ENCODE data around the gene CHCHD3. TPM values are rescaled to one million over a fixed set of nuclear protein-coding genes. Genes with fewer than 3 reads are reported as not detected.
A peak's percentile ranks its signal among the peaks of the same experiment; 100 is the strongest.

Gene CHCHD3
- total and polyA plus RNA-seq, 9 of the 15 experiments (the other 6 are each of a cell fraction or from before 2014, with no cell fraction given) = 66.2 to 279 (median 204) TPM

GRCh38 chr7:133081599-133082389 lies at the start of gene CHCHD3 (continued):
- TF ChIP-seq CHCHD3 (CRISPR knock-in tag; IDR thresholded peaks at IDR 0.05) = peak; percentile 61; the same call in 1 of the 2 replicates
- TF ChIP-seq TSC22D4 (tag; IDR thresholded peaks at IDR 0.05) = no peak
- 0 out of 3 replicates have a peak, but pooled peaks of 1 of the 2 experiments have one; percentile 5 for TF ChIP-seq CBX3 (IDR thresholded peaks at IDR 0.05; ENCODE audit: borderline replicate concordance in 1 of 2, low read length in 2 of 2)
- TF ChIP-seq PTBP1 (IDR thresholded peaks at IDR 0.05; ENCODE audit: low read depth, low read length) = no peak
- no peak for TF ChIP-seq DDX20 (tag; IDR thresholded peaks at IDR 0.05; ENCODE audit: low read depth)
- no peak for TF ChIP-seq ZFP36 (IDR thresholded peaks at IDR 0.05; ENCODE audit: low read depth, low read length, partially characterized antibody)
- TF ChIP-seq CREB5 (CRISPR knock-in tag; IDR thresholded peaks at IDR 0.05) = no peak
- 0 out of 2 replicates have a peak, but pooled peaks have one; percentile 50 for TF ChIP-seq KDM2B (CRISPR knock-in tag; IDR thresholded peaks at IDR 0.05)
- TF ChIP-seq GTF2E2 (tag; IDR thresholded peaks at IDR 0.05) = 0 out of 2 replicates have a peak, but pooled peaks have one; percentile 14
- peak; percentile 46 for TF ChIP-seq TAF9B (IDR thresholded peaks at IDR 0.05; ENCODE audit: partially characterized antibody)
- TF ChIP-seq ZBTB11 (CRISPR knock-in tag; IDR thresholded peaks at IDR 0.05) = peak in 2 of 3 experiments; percentile 53 to 63; a peak in 4 of 6 replicates
- peak; percentile 41 to 44; a peak in 1 of 4 replicates for TF ChIP-seq ZMIZ1 (IDR thresholded peaks at IDR 0.05; ENCODE audit: low read depth in 2 of 2, low read length in 2 of 2)
- TF ChIP-seq ZNF512 (tag; IDR thresholded peaks at IDR 0.05) = no peak
- no peak for TF ChIP-seq BCL6 (CRISPR knock-in tag; IDR thresholded peaks at IDR 0.05)
- no peak for TF ChIP-seq ZNF140 (CRISPR knock-in tag; IDR thresholded peaks at IDR 0.05)
- TF ChIP-seq ZC3H11A (IDR thresholded peaks at IDR 0.05; ENCODE audit: low read depth, low read length) = 0 out of 2 replicates have a peak, but pooled peaks have one; percentile 14

Data from K562 (cell line).